Activated CD4-positive, alpha-beta memory T cell treated with anti-CD3 and anti-CD28 coated beads for 36 hours (primary cell): Measurements from ENCODE around the gene COQ10A. TPM values are rescaled to one million over a fixed set of nuclear protein-coding genes. Genes with fewer than 3 reads are reported as not detected.
"Not testable (repeated sequence)": the region's sequence is repeated elsewhere in the genome, so short reads cannot be mapped to it uniquely, and the experiment has no call there.

Source experiments
- CTCF ChIA-PET: fragments of 350-600 bp; sonication (Branson Sonifier 250); formaldehyde crosslinking; loops from one replicate; lab custom pipeline; 2021; ENCODE audit warnings: antibody characterized with exemption, inconsistent platforms; lab: Charles Lee
- POLR2A ChIA-PET: fragments of 350-600 bp; sonication (Branson Sonifier 250); formaldehyde crosslinking; loops from one replicate; lab custom pipeline; 2021; ENCODE audit warnings: antibody characterized with exemption; lab: Charles Lee
- DNase-seq: peaks from one replicate; pipeline ENCODE4 v3.0.0-alpha.2; 2020
- H3K27ac Mint-ChIP-seq: one replicate; pipeline ENCODE4 v1.8.0; 2021; ENCODE audit warnings: mixed read lengths
- H3K27me3 Mint-ChIP-seq: one replicate; pipeline ENCODE4 v1.8.0; 2021; ENCODE audit warnings: mixed read lengths
- H3K36me3 Mint-ChIP-seq: one replicate; pipeline ENCODE4 v1.8.0; 2021; ENCODE audit warnings: mixed read lengths
- H3K4me1 Mint-ChIP-seq: one replicate; pipeline ENCODE4 v1.8.0; 2021; ENCODE audit warnings: low read depth, mixed read lengths
- H3K4me3 Mint-ChIP-seq: one replicate; pipeline ENCODE4 v1.8.0; 2021; ENCODE audit warnings: mild to moderate bottlenecking, mixed read lengths
- H3K9me3 Mint-ChIP-seq: one replicate; pipeline ENCODE4 v1.8.0; 2021; ENCODE audit warnings: mixed read lengths
- intact Hi-C: fragments of 100-400 bp; cut with micrococcal nuclease; formaldehyde crosslinking; loops from one replicate; pipeline ENCODE4 v1.15.1; 2023
- total RNA-seq, 2 experiments: library from RNA; stranded (reverse); gene quantifications; one replicate each; pipeline ENCODE4 v1.2.3, GENCODE V29; 2021

The COQ10A gene
- total RNA-seq, 2 experiments from 2014 or later = 6.3 to 7.0 TPM

DNA sequence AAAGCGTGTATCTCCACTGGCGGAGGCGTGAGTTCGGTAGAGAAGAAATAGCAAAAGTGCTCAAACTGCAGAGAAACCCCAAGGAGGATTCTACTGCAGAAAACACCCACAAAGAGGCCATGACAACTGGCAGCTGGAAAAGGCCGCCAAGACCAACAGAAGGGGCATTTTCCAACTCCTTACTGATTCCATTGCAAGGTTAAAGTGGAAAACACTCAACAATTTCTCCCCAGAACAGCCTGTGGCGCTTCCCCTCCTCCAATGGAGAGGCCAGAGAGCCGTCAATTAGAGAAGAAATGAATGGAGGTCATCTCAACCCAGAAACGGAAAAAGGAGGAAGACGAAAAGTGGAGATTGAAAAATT is 7.9 kb upstream of the COQ10A start:
- peaks cover 19% of the 10 kb centered on the region for H3K4me1 Mint-ChIP-seq
- ChIA-PET POLR2A (interaction anchor here (1.0 to 1.8 kb wide), 6 partner anchors 9 to 141 kb away, joined by 3 to 10 read pairs (median 4); partner anchors contain the start of genes RNF41, SMARCC2, STAT2 and ZC3H10), CTCF (interaction anchor here (0.7 to 4.6 kb wide), 25 partner anchors 8 to 322 kb away, joined by 3 to 21 read pairs (median 6); partner anchors contain the start of genes COQ10A, ESYT1, IL23A and RNF41)
- peaks cover 6% of the 10 kb centered on the region for H3K36me3 Mint-ChIP-seq
- intact Hi-C loops = loop anchor here (1.0 to 5.0 kb wide), 5 partner anchors 7 to 140 kb away; partner anchors contain the start of genes COQ10A, NABP2, RNF41 and STAT2
- peak overlapping the region; percentile 87 for H3K4me3 Mint-ChIP-seq
- DNase-seq = no peak
- H3K9me3 Mint-ChIP-seq = no peaks in the 10 kb centered on the region
- peak overlapping the region; percentile 81 for H3K27ac Mint-ChIP-seq
- H3K27me3 Mint-ChIP-seq = no peaks in the 10 kb centered on the region

DNA sequence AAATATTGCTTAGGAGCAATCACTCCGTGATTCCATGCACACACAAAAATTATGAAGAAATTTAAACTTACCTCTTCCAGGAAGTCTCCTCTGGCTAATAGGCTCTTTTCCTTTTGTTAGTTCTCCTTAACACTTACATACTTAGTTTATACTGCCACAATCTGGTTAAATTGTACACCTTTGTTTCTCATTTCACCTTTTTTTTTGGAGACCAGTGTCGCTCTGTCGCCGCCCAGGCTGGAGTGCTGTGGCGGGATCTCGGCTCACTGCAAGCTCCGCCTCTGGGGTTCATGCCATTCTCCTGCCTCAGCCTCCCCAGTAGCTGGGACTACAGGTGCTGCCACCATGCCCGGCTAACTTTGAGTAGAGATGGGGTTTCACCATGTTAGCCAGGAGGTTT is 6.4 kb upstream of the COQ10A start:
- CTCF ChIA-PET = interaction anchor here (1.9 kb wide), 1 partner anchor 69 kb away, joined by 6 read pairs; no protein-coding TSS in a partner anchor
- H3K27ac Mint-ChIP-seq = no peak overlapping the region
- DNase-seq = no peak
- H3K4me1 Mint-ChIP-seq = peaks cover 20% of the 10 kb centered on the region
- H3K4me3 Mint-ChIP-seq = no peak overlapping the region
- H3K36me3 Mint-ChIP-seq = no peaks in the 10 kb centered on the region
- H3K9me3 Mint-ChIP-seq = no peaks in the 10 kb centered on the region
- H3K27me3 Mint-ChIP-seq = no peaks in the 10 kb centered on the region
- POLR2A ChIA-PET = no interaction called here
- intact Hi-C loops = no loop called here

DNA sequence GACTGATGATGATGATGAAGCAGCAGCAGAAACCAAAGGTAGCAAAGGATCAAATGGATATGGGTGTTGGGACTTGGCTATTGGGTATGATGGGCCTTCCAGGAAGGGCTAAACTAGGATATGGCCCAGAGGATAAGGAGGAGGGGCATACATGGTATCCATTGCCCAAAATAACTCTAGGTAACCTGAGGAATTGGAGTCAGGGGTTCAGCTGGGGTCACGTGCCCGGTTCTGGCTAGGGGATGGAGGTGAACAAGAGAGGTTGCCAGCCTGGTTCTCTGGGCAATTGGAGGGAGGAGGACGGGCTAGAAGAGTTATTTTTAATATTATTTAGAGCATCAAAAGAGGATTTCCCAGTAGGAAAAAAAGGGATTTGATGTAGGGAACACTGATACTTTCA is 5.8 kb upstream of the COQ10A start:
- Mint-ChIP-seq H3K9me3 (no peaks in the 10 kb centered on the region), H3K27ac (no peak overlapping the region), H3K4me3 (no peak overlapping the region), H3K4me1 (peaks cover 24% of the 10 kb centered on the region), H3K27me3 (no peaks in the 10 kb centered on the region), H3K36me3 (no peaks in the 10 kb centered on the region)
- intact Hi-C loops = no loop called here
- POLR2A ChIA-PET = no interaction called here
- CTCF ChIA-PET = no interaction called here
- DNase-seq = no peak

DNA sequence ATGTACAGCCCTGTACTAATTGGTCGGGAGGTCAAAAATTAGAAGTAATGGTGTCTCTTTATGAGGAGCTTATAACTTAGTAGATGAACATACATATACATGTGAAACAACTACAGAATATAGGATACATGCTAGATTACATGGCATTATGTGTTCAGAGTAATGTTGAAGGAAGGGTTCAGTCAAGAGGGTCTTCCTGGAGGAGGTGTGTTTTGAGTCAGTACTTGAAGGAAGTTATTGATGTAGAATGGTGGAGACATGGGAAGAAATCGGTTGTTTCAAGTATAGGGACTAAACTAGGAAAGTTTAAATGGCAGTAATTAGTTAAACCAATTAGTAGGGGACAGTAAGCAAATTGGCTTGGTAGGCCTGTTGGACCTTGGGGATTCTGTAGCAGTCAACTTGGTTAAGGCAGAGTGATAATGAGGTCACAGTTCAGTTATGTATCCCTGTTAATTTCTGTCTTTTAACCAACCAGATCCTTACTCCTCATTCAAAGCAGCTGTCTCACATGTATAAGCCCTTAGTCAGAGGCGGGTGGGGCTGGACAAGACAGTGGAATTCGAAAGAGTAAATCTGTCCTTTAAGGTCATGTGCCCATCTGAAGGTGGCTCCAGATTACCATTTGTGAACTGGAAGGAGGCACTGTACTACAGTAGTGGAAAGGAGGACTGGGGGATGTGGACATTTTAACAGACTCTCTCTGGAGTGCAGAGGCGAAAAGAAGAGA is 5.1 kb upstream of the COQ10A start:
- Mint-ChIP-seq H3K36me3 (no peaks in the 10 kb centered on the region), H3K9me3 (no peaks in the 10 kb centered on the region), H3K27ac (no peak overlapping the region), H3K4me3 (no peak overlapping the region), H3K27me3 (no peaks in the 10 kb centered on the region), H3K4me1 (peaks cover 23% of the 10 kb centered on the region)
- ChIA-PET POLR2A (no interaction called here), CTCF (no interaction called here)
- intact Hi-C loops = no loop called here
- DNase-seq = no peak

DNA sequence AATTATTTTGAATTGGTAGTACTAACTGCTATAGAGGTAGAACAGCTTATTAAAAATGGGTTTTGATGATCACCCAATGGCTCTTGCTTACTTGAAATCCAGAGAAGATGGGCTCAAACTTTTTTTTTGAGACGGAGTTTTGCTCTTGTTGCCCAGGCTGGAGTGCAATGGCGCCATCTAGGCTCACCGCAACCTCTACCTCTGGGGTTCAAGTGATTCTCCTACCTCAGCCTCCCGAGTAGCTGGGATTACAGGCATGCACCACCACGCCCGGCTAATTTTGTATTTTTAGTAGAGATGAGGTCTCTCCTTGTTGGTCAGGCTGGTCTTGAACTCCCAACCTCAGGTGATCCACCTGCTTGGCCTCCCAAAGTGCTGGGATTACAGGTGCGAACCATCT is 3.8 kb upstream of the COQ10A start:
- H3K36me3 Mint-ChIP-seq, H3K27ac Mint-ChIP-seq, H3K4me3 Mint-ChIP-seq, H3K9me3 Mint-ChIP-seq, intact Hi-C loops, POLR2A ChIA-PET, H3K27me3 Mint-ChIP-seq: not testable (repeated sequence)
- CTCF ChIA-PET = interaction anchor here (0.7 to 1.2 kb wide), 4 partner anchors 14 to 53 kb away, joined by 3 to 4 read pairs (median 3); partner anchors contain the start of gene CNPY2
- peaks cover 26% of the 10 kb centered on the region for H3K4me1 Mint-ChIP-seq
- peak; percentile 45 for DNase-seq

DNA sequence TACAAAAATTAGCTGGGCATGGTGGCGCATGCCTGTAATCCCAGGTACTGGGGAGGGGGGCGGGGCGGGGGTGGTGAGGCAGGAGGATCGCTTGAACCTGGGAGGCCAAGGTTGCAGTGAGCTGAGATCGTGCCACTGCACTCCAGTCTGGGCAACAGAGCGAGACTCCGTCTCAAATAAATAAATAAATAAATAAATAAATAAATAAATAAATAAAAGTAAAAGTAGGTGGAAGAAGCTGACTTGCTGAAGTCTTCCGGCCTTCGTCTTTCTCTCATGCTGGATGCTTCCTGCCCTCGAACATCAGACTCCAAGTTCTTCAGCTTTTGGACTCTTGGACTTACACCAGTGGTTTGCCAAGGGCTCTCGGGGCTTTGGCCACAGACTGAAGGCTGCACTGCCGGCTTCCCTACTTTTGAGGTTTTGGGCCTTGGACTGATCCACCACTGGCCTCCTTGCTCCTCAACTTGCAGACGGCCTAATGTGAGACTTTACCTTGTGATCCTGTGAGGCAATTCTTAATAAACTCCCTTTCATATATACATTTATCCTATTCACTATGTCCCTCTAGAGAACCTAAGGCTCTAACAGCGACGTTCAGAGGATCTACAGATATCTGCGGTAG is 562 bp upstream of the COQ10A start:
- not testable (repeated sequence) for H3K9me3 Mint-ChIP-seq, DNase-seq, H3K27me3 Mint-ChIP-seq, H3K36me3 Mint-ChIP-seq
- Mint-ChIP-seq H3K4me1 (peaks cover 20% of the 10 kb centered on the region), H3K4me3 (peak overlapping the region; percentile 88), H3K27ac (peak overlapping the region; percentile 79)
- intact Hi-C loops = loop anchor here (1.0 to 2.0 kb wide), 4 partner anchors 8 to 202 kb away; partner anchors contain the start of genes ANKRD52, CS and SPRYD4
- ChIA-PET CTCF (interaction anchor here (0.6 to 2.4 kb wide), 16 partner anchors 9 to 519 kb away, joined by 3 to 21 read pairs (median 4); partner anchors contain the start of genes ANKRD52, CNPY2, SMARCC2 and ZC3H10), POLR2A (interaction anchor here (0.6 to 1.6 kb wide), 8 partner anchors 10 to 78 kb away, joined by 3 to 5 read pairs (median 3); partner anchors contain the start of genes CNPY2, RNF41 and SMARCC2)

DNA sequence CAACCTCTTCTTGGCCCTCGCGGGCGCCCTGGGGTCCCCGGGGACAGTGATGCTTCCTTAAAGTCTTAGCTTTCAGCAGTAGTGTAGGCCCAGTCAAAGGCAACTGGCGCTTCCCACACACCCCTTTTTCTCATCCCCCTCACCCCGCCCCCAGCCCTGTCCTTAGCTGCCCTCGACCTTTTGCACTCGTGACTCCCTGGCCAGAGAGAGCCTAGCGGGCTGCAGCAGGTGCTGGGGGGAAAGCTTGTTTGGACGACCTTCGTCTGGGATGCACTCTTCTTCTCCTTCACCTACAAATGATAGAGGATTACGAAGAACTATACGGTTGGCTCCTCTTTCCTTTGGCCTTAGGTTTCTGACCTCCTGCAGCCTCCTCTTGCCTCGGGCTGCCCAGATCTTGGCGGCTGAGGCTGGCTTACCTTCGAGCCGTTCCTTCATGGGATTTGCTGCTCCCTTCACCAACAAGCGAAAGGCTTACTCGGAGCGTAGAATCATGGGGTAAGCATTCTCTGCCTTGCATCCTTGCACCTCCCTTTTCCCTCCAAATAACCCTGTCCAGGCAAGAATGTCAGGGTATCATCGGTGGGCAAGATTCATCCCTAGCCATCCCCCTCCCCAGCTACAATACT is 815 bp downstream of the COQ10A start:
- ChIA-PET POLR2A (interaction anchor here (1.1 to 1.6 kb wide), 3 partner anchors 9 to 49 kb away, joined by 3 to 4 read pairs (median 4); partner anchors contain the start of genes ANKRD52 and CNPY2), CTCF (interaction anchor here (1.2 to 2.4 kb wide), 10 partner anchors 11 to 197 kb away, joined by 3 to 21 read pairs (median 6); partner anchors contain the start of genes ANKRD52, CNPY2 and SMARCC2)
- H3K36me3 Mint-ChIP-seq = peaks cover 5% of the 10 kb centered on the region
- no peak overlapping the region for H3K27ac Mint-ChIP-seq
- no peaks in the 10 kb centered on the region for H3K27me3 Mint-ChIP-seq
- no peaks in the 10 kb centered on the region for H3K9me3 Mint-ChIP-seq
- peak overlapping the region; percentile 88 for H3K4me3 Mint-ChIP-seq
- DNase-seq = no peak
- peaks cover 20% of the 10 kb centered on the region for H3K4me1 Mint-ChIP-seq
- intact Hi-C loops = loop anchor here (2.0 kb wide), 1 partner anchor 75 kb away; no protein-coding TSS in a partner anchor

DNA sequence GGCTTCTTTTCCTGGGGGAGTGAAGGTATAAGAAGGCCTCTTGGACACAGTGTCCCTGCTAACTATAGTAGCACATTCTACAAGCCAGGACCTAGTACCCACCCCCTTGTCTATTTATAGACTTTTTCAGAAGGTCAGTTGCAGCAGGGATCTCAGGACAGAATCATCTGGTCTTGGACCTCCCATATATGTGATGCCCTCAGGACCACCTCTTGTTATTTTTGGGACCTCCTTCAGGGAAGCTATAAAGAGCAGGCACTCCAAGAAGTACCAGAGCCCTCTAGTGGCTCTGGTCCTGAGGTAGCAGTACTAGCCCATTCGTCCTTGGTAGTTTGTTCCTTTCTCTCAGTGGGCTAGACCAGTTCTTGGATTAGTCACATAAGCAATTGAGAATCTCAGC is 4.3 kb downstream of the COQ10A start:
- intact Hi-C loops = no loop called here
- CTCF ChIA-PET = interaction anchor here (0.7 to 0.9 kb wide), 3 partner anchors 78 to 275 kb away, joined by 3 read pairs; no protein-coding TSS in a partner anchor
- DNase-seq = no peak
- peaks cover 24% of the 10 kb centered on the region for H3K36me3 Mint-ChIP-seq
- no peak overlapping the region for H3K4me3 Mint-ChIP-seq
- peaks cover 15% of the 10 kb centered on the region for H3K4me1 Mint-ChIP-seq
- no peak overlapping the region for H3K27ac Mint-ChIP-seq
- no peaks in the 10 kb centered on the region for H3K9me3 Mint-ChIP-seq
- POLR2A ChIA-PET = no interaction called here
- no peaks in the 10 kb centered on the region for H3K27me3 Mint-ChIP-seq

DNA sequence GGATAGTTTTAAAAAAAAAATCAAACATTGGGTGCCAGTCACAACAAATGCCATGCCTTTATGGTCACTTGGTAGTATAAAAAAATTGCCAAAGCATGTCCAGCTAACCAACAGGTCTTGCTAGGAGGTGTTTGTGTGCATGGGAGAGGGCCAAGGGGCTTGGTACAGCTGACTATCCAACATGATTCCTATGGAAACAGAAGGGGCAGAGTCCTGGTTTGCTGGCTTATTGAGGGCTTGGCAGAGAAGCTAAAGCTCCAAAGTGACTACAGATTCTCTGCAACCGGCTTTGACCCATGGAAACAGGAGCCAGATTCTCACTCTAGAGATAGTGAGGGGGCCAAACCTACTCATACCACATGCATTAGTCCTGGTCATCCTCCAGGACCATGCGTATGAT is 5.7 kb downstream of the COQ10A start:
- CTCF ChIA-PET, intact Hi-C loops, POLR2A ChIA-PET, H3K4me1 Mint-ChIP-seq, H3K9me3 Mint-ChIP-seq, DNase-seq, H3K27ac Mint-ChIP-seq, H3K27me3 Mint-ChIP-seq, H3K4me3 Mint-ChIP-seq: not testable (repeated sequence)
- peaks cover 27% of the 10 kb centered on the region for H3K36me3 Mint-ChIP-seq

DNA sequence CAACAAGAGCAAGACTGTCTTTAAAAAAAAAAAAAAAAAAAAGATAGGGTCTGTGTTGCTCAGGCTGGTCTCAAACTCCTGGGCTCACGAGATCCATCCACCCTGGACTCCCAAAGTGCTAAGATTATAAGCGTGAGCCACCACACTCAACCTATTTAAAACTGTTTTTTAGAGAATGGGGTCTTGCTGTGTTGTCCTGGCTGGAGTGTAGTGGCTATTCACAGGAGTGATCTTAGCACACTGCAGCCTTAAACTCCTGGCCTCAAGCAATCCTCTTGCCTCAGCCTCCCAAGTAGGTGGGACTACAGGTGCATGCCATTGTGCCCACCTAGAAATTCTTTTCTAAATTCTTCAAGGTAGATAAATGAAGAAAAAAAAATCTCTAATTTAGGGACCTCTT is 7.6 kb downstream of the COQ10A start:
- ChIA-PET POLR2A (no interaction called here), CTCF (interaction anchor here (1.0 kb wide), 1 partner anchor 162 kb away, joined by 3 read pairs; no protein-coding TSS in a partner anchor)
- no peaks in the 10 kb centered on the region for H3K9me3 Mint-ChIP-seq
- no peak overlapping the region for H3K27ac Mint-ChIP-seq
- intact Hi-C loops = no loop called here
- no peaks in the 10 kb centered on the region for H3K27me3 Mint-ChIP-seq
- no peaks in the 10 kb centered on the region for H3K4me1 Mint-ChIP-seq
- H3K36me3 Mint-ChIP-seq = peaks cover 31% of the 10 kb centered on the region
- H3K4me3 Mint-ChIP-seq = no peak overlapping the region
- no peak for DNase-seq

DNA sequence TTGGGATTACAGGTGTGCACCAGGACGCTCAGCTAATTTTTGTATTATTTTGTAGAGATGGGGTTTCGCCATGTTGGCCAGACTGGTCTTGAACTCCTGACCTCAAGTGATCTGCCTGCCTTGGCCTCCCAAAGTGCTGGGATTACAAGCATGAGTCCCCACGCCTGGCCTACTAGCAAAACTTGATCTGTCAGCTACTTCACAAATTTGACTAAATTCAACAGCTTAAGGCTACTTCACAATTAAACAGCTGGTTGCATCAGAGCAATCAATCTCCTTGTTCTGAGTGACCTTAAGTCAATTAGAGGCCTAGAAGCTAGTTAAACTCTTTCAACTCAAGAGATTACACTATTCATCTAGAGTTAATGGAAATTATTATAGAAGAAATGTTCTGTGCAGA is 12.2 kb downstream of the COQ10A start:
- POLR2A ChIA-PET = no interaction called here
- Mint-ChIP-seq H3K4me1 (no peaks in the 10 kb centered on the region), H3K4me3 (no peak overlapping the region), H3K36me3 (peaks cover 43% of the 10 kb centered on the region), H3K9me3 (no peaks in the 10 kb centered on the region), H3K27me3 (no peaks in the 10 kb centered on the region), H3K27ac (no peak overlapping the region)
- intact Hi-C loops = no loop called here
- CTCF ChIA-PET = no interaction called here
- DNase-seq = no peak
